GM18951 (cell line): ENCODE data around the gene MED20.

ENCODE experiments used
- POLR2A ChIP-seq: IDR thresholded peaks from 4 replicates; pipeline ENCODE4 v1.6.1; 2011; ENCODE audit warnings: mild to moderate bottlenecking; ENCODE audit not compliant: insufficient read length, insufficient read depth; ENCODE audit errors: extremely low read depth
- in situ Hi-C: fragments of 300-500 bp; cut with MboI; formaldehyde crosslinking; loops from one replicate; pipeline ENCODE4 v1.12.0; 2022; ENCODE audit warnings: low sequenced_read_pairs, mixed read lengths, inconsistent platforms; ENCODE audit not compliant: unreplicated experiment

Gene MED20

GRCh38 chr6:41914343-41914742 is 6.6 kb downstream of the MED20 start:
- no peak for TF ChIP-seq POLR2A
- in situ Hi-C loops = no loop called here

GRCh38 chr6:41909727-41910126 is 11.2 kb downstream of the MED20 start:
- in situ Hi-C loops = loop anchor here (10.0 kb wide), 1 partner anchor 125 kb away; no protein-coding TSS in a partner anchor
- no peak for TF ChIP-seq POLR2A

- in situ Hi-C loops = loop anchor here (10.0 kb wide), 1 partner anchor 133 kb away; no protein-coding TSS in a partner anchor
- no peak for TF ChIP-seq POLR2A
These were observed 18.9 kb downstream of the MED20 start for GRCh38 chr6:41901882-41902519.

DNA sequence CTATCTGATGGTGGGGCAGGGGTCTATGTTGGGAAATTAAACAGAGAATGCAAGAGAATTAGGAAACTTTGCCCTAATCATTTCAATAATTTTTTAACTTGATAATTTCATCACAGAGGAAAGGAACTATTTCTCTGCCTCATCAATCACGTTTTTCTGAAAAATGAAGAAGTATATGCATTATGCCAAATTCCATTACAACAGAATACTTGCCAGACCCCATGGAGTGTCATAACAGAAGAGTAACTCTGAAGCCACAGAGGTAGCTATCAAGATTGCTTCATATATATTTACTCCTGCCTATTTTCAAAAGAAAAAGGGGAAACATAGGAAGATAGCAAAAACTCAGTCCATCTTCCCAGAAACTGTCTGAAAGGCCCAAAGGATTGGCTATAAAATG is 20.1 kb downstream of the MED20 start:
- no peak for TF ChIP-seq POLR2A
- in situ Hi-C loops = loop anchor here (10.0 kb wide), 1 partner anchor 134 kb away; no protein-coding TSS in a partner anchor

GRCh38 chr6:41896281-41896680 is 24.7 kb downstream of the MED20 start:
- no peak for TF ChIP-seq POLR2A
- in situ Hi-C loops = no loop called here

DNA sequence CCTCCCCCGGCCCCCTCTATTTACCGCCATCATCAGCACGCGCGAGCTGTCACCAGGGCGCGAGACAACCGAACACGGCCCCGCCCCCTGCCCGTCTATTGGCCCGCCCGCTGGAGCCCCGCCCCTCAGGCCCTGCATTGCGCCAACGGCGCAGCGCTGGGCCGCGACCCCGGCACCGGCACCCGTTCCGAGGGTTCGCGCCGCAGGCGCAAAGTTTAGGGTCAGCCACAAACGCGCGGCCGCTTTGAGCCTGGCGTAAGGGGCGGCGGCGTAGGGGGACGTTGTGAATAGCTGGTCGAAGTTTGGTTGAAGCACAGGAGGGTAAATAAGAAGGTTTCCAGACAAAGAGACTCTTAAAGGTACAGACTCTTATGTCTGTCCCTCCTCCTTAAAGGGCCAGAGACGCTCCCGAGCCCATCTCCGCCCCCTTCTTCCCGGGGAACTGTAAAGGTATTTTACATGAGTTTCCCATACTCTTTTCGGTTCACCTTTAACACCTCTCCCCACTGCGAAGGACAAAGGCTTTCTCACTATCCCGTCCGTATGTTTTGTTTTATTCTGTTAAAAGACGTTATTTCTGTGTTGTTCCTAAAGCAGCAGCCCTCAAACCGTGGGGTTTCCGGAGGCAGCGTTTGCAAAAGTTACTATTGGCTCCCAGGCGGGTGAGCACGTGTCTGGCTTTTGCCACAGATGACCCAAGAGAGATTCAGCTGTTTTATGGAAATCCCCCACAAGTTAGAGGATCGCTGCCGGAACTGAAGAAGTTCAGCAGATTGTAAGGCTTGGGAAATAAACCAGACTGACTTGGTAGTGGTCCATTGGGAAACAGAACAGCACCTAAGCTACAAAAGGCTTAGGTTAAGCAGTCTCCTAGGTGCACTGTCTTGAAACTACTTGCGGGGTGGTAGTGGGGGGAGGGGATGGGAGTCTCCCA is 25.4 kb downstream of the MED20 start, which contains the start of gene USP49:
USP49 (minus strand) TSS at position 76 of the 934 bp plus-strand sequence. CDS start 88,392 bp downstream, outside the sequence.
- in situ Hi-C loops = no loop called here
- peak; percentile 74 for TF ChIP-seq POLR2A

DNA sequence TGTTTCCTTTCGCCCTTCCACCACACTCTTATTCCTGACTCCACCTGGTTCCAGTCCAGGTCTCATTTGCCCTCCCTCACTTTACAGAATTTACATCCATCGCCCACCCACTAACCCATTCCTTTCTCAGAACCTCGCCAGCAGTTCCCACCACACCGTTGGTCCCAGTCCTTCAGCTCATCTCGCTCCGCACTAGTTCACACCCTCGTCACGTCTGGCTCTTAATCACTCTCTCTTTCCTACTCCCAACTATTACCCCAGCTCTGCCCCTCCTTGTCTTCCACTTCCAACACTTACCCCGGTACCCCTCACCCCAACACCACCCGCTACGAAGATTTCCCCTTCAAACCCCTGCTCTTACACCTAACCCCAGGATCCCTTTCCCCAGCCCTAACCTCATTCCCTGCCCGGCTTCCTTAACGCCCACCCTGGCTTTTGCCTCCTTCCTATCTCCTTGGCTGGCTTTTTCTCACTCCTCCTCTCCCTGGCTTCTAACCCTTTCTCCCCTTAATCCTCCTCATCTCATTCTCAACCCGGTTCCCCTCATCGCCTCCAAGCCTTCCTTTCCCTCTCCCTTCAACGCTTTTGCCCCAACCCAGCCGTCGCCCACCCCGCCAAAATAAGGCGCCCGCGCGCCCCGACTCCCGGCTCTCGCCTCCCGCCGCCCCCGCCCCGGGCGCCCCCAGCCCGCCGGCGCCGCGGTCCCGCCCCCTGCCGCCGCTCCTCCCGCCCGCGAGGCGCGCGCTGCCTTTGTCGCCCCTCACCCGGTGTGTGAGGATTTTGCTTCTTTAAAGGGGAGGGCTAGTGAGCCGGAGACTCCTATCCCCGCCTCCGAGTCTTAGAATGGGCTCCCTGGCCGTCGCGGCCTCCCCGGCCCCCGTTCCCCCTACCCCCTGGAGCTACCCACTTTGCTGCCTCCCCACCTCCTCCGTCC is 26.3 kb downstream of the MED20 start:
- no peak for TF ChIP-seq POLR2A

DNA sequence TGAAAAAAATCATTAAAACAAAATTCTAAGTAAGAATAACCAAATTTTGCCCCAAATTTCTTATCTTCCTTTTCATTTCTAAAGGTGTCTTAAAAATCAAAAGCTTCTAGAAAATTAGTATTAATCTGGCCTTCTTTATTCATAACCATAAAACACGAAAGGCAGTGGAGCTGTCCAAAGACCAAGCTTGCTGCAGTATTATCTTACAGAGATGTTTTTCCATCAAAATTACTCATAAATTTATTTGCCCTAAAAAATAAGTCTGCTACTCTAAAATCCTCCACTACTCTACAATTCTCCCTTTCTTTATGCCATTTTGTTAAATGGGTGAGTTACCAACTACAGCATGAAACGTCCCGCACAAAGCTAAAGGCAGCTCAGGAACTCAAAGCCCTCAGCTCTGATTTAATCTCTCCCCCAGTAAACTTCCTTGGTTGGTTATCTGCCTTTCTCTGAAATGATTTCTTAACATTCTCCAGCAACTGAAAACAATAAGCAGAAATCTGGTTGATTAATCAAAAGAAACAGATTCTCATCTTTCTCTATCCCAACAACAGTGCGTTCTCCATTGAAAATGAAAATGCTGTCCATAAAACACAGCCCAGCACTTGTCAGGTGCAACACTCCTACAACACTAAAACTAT is 27.9 kb downstream of the MED20 start:
- TF ChIP-seq POLR2A = no peak
- in situ Hi-C loops = no loop called here

More for the DNA sequence above, 26.3 kb downstream of the MED20 start:
- in situ Hi-C loops = no loop called here

- no peak for TF ChIP-seq POLR2A
- in situ Hi-C loops = no loop called here
These were observed 33.6 kb downstream of the MED20 start for GRCh38 chr6:41887331-41887751.

- in situ Hi-C loops = no loop called here
- TF ChIP-seq POLR2A = no peak
These were observed 35.0 kb downstream of the MED20 start for GRCh38 chr6:41885930-41886329.

- TF ChIP-seq POLR2A = no peak
- in situ Hi-C loops = no loop called here
These were observed 36.0 kb downstream of the MED20 start for GRCh38 chr6:41884957-41885356.

DNA sequence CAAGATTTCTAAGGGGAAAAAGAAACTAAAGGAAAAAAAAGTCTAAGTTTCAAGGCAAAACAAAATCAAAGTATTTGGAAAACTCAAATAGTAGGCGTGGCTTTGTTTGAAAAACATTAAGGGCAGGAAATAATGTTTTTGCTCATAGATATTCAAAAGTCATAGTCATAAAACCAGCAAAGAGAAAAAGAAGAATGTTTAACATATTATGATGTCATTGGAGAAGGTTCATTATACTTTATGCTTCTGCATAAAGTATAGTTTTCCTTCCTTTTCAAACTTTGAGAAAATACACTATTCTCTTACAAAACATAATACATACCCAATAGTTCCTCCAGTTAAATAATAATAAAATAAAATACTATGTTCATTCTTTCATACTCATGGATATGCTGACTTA is 39.4 kb downstream of the MED20 start:
- TF ChIP-seq POLR2A = no peak
- in situ Hi-C loops = no loop called here
